OCI-LY3 (cell line): Measurements from ENCODE around the gene CCDC134.
A peak's percentile ranks its signal among the peaks of the same experiment; 100 is the strongest.

Experiments
- H2AFZ ChIP-seq: fragments of 200-600, 300-600 bp; shearing (Covaris generic); 2 replicates; pipeline ENCODE4 v1.6.0; 2014; ENCODE audit warnings: antibody characterized with exemption, low read depth, low read length
- H3K27ac ChIP-seq: fragments of 200-600, 300-600 bp; sonication (generic); 2 replicates; pipeline ENCODE4 v1.5.1; 2014; ENCODE audit warnings: mild to moderate bottlenecking, low read length, moderate library complexity, mixed read lengths
- H3K27me3 ChIP-seq: fragments of 200-600, 300-600 bp; sonication (generic); 2 replicates; pipeline ENCODE4 v1.6.1; 2014; ENCODE audit warnings: low read depth, low read length, mixed read lengths
- H3K36me3 ChIP-seq: fragments of 200-600, 300-600 bp; sonication (generic); replicated peaks from 2 replicates; pipeline ENCODE3; 2014; ENCODE audit warnings: low read depth, low read length, mixed read lengths
- H3K4me1 ChIP-seq: fragments of 300-600, 200-600 bp; sonication (generic); 2 replicates; pipeline ENCODE4 v1.6.1; 2014; ENCODE audit warnings: low read length, mixed read lengths
- H3K4me2 ChIP-seq: fragments of 200-600, 300-600 bp; sonication (generic); 2 replicates; pipeline ENCODE4 v1.6.1; 2014; ENCODE audit warnings: low read length, mixed read lengths
- H3K4me3 ChIP-seq: fragments of 300-600, 200-600 bp; sonication (generic); 2 replicates; pipeline ENCODE4 v1.5.1; 2014; ENCODE audit warnings: antibody characterized with exemption, mild to moderate bottlenecking, low read length, moderate library complexity
- H3K79me2 ChIP-seq: fragments of 300-600, 200-600 bp; shearing (Covaris generic); 2 replicates; pipeline ENCODE4 v1.6.1; 2014; ENCODE audit warnings: mild to moderate bottlenecking, low read length, mixed read lengths
- H3K9ac ChIP-seq: fragments of 300-600, 200-600 bp; shearing (Covaris generic); 2 replicates; pipeline ENCODE4 v1.6.0; 2014; ENCODE audit warnings: mild to moderate bottlenecking, low read length, moderate library complexity
- H3K9me3 ChIP-seq: fragments of 200-600, 300-600 bp; shearing (Covaris generic); 2 replicates; pipeline ENCODE4 v1.6.1; 2014; ENCODE audit warnings: low read length, mixed read lengths; ENCODE audit not compliant: insufficient read depth
- H4K20me1 ChIP-seq: fragments of 200-600, 300-600 bp; sonication (generic); 2 replicates; pipeline ENCODE4 v1.6.1; 2016; ENCODE audit warnings: low read length, mixed read lengths; ENCODE audit not compliant: insufficient read depth
- EZH2phosphoT487 ChIP-seq: fragments of 200-600 bp; shearing (Covaris generic); IDR thresholded peaks from 2 replicates; pipeline ENCODE4 v1.6.1; 2018; ENCODE audit warnings: antibody characterized with exemption, mixed run types, low read depth
- TF ChIP-seq, protein P1 (sequence below): fragments of 200-600, 300-600 bp; sonication (generic); IDR thresholded peaks from 2 replicates; pipeline ENCODE4 v1.5.1; 2014; ENCODE audit warnings: antibody characterized with exemption, low read length, low read depth

Gene CCDC134

DNA sequence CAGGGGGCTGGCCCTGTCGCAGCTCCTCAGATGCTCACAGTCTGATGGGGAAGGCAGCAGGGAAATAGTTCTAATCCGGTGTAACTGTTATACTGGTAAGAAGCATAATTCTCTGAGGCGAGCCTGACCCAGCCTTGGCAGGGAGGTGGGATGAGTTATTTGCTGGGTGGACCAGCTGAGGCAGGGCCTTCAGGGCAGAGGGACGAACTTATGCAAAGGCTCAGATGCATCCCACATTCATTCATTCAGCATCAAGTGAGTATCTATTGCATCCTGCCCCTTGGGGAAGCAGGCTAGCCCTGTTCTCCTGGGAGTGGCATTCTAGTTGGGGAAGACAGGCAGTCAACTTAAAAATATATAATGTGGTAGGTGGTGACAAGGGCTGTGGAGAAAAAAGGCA, 18.8 kb downstream of the CCDC134 start:
- no peaks in the 10 kb centered on the region for H3K9me3 ChIP-seq
- no peak overlapping the region for H3K4me3 ChIP-seq
- H3K27me3 ChIP-seq, result no peaks in the 10 kb centered on the region
- no peak overlapping the region for H2AFZ ChIP-seq
- no peak overlapping the region for H3K4me2 ChIP-seq
- H3K36me3 ChIP-seq, result no peaks in the 10 kb centered on the region
- no peaks in the 10 kb centered on the region for H4K20me1 ChIP-seq
- no peaks in the 10 kb centered on the region for H3K79me2 ChIP-seq
- TF ChIP-seq, protein P1, sequence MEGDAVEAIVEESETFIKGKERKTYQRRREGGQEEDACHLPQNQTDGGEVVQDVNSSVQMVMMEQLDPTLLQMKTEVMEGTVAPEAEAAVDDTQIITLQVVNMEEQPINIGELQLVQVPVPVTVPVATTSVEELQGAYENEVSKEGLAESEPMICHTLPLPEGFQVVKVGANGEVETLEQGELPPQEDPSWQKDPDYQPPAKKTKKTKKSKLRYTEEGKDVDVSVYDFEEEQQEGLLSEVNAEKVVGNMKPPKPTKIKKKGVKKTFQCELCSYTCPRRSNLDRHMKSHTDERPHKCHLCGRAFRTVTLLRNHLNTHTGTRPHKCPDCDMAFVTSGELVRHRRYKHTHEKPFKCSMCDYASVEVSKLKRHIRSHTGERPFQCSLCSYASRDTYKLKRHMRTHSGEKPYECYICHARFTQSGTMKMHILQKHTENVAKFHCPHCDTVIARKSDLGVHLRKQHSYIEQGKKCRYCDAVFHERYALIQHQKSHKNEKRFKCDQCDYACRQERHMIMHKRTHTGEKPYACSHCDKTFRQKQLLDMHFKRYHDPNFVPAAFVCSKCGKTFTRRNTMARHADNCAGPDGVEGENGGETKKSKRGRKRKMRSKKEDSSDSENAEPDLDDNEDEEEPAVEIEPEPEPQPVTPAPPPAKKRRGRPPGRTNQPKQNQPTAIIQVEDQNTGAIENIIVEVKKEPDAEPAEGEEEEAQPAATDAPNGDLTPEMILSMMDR, result no peak
- TF ChIP-seq EZH2phosphoT487, result no peak
- H3K27ac ChIP-seq, result no peak overlapping the region
- no peak overlapping the region for H3K9ac ChIP-seq
- no peaks in the 10 kb centered on the region for H3K4me1 ChIP-seq

GRCh38 chr22:41820447-41820846, 20.0 kb downstream of the CCDC134 start:
- no peaks in the 10 kb centered on the region for H3K27me3 ChIP-seq
- no peaks in the 10 kb centered on the region for H3K4me1 ChIP-seq
- H3K9ac ChIP-seq, result no peak overlapping the region
- peaks cover 2% of the 10 kb centered on the region for H3K36me3 ChIP-seq
- H4K20me1 ChIP-seq, result no peaks in the 10 kb centered on the region
- H2AFZ ChIP-seq, result no peak overlapping the region
- no peak overlapping the region for H3K4me2 ChIP-seq
- TF ChIP-seq EZH2phosphoT487, result no peak
- TF ChIP-seq, protein P1, result no peak
- no peak overlapping the region for H3K4me3 ChIP-seq
- no peaks in the 10 kb centered on the region for H3K79me2 ChIP-seq
- H3K27ac ChIP-seq, result no peak overlapping the region
- H3K9me3 ChIP-seq, result no peaks in the 10 kb centered on the region

DNA sequence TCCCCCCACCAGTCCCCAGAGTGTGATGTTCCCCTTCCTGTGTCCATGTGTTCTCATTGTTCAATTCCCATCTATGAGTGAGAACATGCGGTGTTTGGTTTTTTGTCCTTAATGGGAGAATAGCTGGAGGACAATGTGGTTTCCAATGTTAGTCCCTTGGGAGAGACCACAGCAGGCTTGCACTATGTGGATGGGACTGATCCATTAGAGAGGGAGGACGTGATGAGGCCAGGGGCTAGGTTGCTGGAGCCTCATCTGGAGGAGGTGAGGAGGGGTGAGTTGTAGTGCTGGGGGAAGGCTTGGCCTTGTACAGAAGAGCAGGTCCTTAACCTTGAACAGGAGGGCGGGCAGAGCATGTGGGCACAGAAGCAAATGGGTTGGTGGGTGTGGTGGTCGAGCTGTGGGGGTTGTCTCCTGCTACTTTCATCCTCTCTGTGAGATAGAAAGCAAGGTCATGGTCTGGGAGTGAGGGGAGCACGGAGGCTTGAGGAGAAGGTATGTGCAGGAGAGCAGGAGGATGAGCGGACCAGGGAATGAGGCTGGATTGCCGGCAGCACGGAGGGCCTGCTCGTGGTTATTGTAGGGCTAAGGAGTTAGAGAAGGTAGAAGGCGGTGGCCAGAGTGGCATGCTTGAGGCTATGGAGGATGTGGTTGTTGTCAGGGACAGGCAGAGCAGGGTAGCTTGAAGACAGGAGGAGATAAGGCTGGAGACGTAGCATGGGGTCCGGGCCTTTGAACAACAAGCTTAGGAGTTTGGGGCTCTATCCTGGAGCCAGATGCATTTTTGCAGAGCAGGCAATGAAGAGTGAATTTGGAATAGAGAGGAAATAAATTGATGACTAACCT, 21.2 kb downstream of the CCDC134 start:
- TF ChIP-seq, protein P1, result no peak
- no peak for TF ChIP-seq EZH2phosphoT487
- H3K4me1 ChIP-seq, result no peaks in the 10 kb centered on the region
- no peak overlapping the region for H2AFZ ChIP-seq
- no peak overlapping the region for H3K4me3 ChIP-seq
- H3K9me3 ChIP-seq, result no peaks in the 10 kb centered on the region
- H3K4me2 ChIP-seq, result no peak overlapping the region
- H3K27me3 ChIP-seq, result no peaks in the 10 kb centered on the region
- H3K36me3 ChIP-seq, result peaks cover 5% of the 10 kb centered on the region
- no peaks in the 10 kb centered on the region for H4K20me1 ChIP-seq
- H3K9ac ChIP-seq, result no peak overlapping the region
- H3K27ac ChIP-seq, result no peak overlapping the region
- H3K79me2 ChIP-seq, result no peaks in the 10 kb centered on the region

GRCh38 chr22:41822317-41823057, 22.0 kb downstream of the CCDC134 start:
- Histone ChIP-seq H3K27me3 (no peaks in the 10 kb centered on the region), H2AFZ (no peak overlapping the region), H4K20me1 (no peaks in the 10 kb centered on the region), H3K27ac (no peak overlapping the region), H3K4me2 (no peak overlapping the region), H3K9ac (no peak overlapping the region), H3K4me1 (no peaks in the 10 kb centered on the region), H3K9me3 (no peaks in the 10 kb centered on the region), H3K79me2 (no peaks in the 10 kb centered on the region), H3K36me3 (peaks cover 5% of the 10 kb centered on the region), H3K4me3 (no peak overlapping the region)
- TF ChIP-seq, protein P1, result peak; percentile 73
- no peak for TF ChIP-seq EZH2phosphoT487
